Measurements from ENCODE around the gene RSPO4.

RSPO4 gene

DNA sequence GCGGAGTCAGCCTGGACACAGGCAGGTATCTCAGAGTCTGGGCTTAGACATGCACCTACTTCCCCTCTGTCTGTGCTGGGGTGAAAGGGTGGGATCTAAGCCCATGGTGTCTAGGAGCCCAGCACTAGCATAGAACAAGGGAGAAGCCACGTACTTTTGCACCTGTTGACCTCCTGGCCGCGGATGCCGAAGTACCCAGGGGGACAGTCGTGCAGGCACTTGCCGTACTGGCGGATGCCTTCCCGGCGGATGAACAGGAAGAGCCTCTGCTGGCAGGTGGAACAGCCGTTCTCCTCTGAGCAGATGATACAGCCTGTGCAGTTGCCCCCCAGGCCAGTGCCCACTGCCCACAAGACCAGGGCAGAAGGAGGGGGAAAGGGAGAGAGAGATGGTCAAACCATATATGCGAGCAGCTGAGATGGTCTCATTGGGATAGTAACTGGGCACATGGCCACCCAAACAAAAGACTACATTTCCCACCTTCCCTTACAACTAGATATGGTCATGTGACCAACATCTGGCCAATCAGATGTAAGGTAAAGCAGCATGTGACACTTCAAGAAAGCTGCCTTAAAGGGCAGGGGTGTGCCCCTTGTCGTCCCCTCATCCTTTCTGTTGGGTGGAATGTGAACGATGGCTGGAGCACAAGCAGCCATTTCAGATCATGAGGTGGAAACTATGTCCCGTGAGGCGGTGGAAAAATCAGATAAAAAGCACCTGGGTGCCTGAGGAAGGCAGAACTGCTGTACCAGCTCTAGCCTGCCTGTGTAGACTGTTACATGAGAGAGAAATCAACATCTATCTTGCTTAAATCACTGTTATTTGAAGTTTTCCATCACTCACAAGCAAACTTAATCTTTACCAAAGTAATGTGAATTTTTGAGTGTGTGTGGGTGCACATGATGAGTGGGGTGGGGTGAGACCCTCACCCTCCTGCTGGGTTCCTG, 34.0 kb downstream of the RSPO4 start:
- no peak for DNase-seq (ENCODE audit: low spot score)

DNA sequence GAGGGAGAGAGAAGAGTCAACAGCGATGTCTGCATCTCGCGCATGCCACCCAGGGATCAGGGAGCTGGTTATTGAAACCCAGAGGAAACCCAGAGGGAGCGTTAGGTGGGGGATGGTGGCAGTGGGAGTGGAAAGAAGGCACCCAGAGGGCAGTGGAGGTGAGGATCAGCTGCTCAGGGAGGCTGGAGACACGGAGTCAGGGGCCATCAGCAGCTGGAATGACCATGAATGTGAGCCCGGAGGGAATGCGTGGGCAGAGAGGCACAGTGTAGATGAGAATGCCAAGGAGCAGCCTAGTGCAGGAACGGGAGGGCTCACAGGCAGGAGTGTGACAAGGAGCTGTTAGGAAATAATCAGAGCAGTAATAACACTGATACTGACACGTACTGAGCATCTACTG, 36.2 kb downstream of the RSPO4 start:
- no peak for DNase-seq (ENCODE audit: low spot score)

DNA sequence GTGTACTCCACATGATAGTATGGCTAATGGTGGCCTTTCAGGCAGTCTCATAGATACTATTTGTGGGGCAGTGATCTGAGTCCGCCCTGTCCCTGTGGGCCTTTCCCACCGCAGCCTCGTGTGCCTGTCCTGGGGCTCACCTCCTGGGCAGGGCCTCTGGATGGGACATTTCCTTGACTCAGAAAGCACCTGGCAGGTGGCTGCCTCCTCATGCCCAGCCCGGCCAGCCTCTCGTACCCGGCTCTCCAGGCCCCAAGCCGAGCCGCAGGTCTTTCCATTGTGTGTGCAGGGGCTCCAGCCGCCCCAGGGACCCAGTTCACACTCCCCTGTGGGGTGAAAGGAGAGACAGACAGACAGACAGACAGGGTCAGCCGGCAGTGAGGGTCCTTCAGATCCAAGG, 38.3 kb downstream of the RSPO4 start:
- no peak for DNase-seq (ENCODE audit: low spot score)

DNA sequence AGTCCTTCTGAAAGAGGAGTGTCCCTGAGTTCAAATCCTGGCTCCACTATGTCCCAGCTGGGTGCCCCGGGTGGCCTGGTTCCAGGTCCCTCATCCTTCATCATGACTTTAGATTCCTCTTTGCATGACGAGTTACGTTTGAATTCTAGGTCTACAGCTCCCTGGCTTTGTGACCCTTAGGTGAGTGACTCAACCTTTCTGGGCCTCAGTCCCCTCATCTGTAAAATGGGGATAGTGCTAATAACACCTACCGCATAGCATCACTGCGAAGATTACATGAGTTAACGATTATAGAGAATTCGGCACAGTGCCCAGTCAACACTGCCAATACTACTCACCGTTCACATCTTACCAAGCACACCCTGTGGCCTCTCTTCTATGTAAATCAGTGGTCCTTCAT, 39.4 kb downstream of the RSPO4 start:
- DNase-seq (ENCODE audit: low spot score): no peak

DNA sequence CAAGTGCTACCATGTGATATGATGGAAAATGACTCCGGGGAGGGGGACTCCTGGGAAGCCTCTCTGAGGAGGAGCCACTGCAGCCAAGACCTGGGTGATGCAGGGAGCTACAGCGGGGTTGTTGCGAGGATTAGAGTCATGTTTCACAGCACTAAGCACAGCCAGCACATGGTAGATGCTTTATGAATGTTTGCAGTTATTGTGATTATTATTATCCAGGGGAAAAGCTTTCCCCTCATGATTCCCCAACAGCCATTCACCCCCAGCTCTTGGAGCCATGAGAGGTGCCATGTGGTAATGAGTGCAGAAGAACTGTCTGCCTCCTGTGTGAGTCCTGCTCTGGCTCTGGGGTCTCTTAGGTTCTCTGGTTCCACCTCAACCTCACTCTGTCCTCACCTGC, 39.9 kb downstream of the RSPO4 start:
- no peak for DNase-seq (ENCODE audit: low spot score)

DNA sequence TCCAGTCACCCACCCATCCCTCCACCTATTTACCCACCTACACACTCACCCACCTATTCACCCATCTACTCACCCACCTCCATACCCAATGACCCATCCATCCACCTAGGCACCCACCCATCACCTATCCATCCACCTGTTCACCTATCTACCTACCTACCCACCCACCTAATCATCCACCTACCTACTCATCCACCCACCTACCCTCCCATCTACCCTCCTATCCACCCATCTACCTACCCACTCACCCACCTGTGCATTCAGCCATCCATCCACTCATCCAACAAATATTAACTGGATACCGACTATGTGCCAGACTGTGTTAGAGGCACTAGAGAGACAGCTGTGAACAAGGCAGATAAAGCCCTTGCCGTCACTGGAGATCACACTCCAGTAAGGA, 40.3 kb downstream of the RSPO4 start:
- no peak for DNase-seq (ENCODE audit: low spot score)

DNA sequence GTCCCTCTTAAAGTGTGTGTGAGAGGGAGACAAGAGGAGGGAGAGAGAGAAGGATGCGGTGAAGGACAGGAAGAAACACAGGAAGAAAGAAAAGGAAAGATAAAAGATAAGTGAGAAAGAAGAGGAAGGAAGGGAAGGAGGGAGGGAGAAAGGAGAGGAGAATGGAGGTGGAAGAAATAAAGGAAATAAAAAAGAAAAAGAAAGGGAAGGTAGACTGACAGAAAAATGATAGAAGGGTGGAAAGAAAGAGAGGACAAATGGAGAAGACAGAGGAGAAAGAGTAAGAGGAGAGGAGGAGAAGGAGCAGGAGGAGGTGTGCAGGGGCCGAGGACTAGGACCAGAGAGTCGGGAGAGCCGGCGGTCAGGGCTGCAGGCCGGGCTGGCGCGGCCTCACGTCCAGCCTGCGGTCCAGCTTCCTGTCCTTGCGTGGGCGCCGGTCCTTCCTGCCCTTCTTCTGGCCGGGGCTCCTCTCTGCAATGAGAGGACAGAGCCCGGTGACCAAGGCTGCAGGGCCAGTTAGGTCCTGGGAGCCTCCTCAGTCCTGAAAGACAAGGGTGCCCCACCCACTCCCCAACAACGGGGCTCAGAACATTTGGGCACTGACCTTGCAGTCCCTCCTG, 42.0 kb downstream of the RSPO4 start:
- no peak for DNase-seq (ENCODE audit: low spot score)

DNA sequence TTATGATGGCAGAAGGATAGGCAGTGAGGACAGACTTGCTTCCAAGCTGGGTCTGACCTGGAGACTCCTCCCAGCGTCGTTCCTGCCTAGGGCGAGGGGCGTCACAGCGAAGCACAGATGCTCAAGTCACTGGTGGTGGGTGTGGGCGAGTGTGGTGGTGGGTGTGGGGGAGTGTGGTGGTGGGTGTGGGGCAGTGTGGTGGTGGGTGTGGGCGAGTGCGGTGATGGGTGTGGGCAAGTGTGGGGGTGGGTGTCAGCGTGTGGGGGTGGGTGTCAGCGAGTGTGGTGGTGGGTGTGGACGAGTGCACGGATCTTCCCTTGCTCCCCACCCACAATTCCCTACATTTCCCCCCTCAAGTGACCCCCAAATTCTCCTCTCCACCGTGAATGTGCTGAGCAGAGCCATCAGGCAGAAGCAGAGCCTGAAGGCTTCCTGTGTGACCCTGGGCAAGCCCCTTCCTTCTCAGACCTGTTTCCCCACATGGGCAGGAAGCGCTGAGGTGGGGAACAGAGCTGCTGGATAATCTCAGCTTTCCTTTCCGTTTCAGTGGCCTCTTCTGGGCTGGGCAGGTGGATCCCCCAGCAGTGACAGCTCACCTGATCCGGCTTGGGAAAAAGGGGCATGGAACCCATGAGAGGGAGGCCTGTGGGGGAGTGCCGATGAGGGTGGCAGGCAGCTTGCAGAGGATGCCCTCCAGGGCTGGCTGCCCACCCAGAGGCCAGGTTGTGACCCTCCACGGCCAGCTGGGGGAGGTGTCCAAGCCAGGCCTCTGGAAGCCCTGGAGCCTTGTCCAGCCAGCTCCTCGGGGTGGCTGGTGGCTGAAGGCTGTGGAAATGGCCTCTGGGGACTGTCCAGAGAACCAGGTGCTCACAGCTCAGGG, 42.9 kb downstream of the RSPO4 start:
- DNase-seq (ENCODE audit: low spot score): no peak

DNA sequence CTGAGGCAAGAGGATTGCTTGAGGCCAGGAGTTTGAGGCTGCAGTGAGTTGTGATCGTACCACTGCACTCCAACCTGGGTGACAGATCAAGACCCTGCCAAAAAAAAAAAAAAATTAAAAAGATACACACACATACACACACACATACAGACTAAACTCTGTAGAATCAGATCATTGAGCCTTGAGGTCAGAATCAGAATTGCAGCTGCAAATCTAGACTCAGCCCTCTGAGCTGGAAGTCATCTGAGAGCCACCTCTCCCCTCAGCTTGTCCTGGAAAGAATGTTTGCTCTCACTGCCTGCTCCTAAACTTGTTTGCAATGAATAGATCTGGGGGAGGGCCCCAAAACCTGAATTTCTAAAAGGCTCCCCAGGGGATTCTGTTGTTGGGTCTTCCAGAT, 44.6 kb downstream of the RSPO4 start:
- DNase-seq (ENCODE audit: low spot score): no peak

DNA sequence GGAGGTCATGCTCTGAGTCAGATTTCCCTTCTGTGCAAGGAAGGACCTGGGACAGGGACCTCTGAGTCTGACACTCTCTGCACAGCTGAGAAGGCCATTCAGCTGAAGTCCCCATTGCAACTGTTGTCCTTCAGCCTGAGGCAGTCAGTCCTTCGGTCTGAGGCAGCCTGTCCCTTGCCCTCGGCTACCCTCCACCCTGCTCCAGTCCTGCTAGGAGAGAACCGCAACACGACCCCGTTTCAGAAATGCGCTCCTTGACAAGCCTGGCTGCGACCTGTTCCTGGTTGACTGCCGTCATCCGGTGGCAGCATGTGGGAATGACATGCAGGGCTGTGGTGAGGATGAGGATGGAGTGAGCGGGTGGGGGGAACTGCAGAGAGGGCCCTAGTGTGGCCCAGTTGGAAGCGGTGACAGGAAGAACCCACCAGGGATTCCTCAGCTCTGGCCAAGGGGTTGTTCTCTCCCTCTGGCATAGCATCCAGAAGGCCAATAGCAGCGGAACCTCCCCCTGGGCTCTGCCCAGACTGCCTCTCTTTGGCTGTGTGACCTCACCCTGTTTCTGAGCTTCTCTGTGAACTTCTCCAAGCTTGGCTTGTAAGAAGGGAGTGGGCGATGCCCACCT, 45.7 kb downstream of the RSPO4 start:
- DNase-seq (ENCODE audit: low spot score): peak; percentile 57

DNA sequence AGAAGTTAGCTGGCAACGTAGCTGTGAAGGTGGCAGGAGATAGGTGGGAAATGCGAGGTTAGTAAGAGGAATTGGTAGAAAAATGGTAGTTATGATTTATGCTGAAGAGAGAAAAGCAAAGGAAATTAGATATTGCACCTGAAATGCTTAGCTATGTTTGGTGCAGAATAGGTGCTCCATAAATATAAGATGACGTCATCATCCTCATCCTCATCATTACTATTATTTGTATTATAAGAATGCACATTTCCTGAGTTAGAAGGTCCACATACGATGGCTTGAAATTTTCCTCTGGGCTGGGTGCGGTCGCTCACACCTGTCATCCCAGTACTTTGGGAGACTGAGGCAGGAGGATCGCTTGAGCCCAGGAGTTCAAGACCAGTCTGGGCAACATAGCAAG, 46.5 kb downstream of the RSPO4 start:
- no peak for DNase-seq (ENCODE audit: low spot score)

DNA sequence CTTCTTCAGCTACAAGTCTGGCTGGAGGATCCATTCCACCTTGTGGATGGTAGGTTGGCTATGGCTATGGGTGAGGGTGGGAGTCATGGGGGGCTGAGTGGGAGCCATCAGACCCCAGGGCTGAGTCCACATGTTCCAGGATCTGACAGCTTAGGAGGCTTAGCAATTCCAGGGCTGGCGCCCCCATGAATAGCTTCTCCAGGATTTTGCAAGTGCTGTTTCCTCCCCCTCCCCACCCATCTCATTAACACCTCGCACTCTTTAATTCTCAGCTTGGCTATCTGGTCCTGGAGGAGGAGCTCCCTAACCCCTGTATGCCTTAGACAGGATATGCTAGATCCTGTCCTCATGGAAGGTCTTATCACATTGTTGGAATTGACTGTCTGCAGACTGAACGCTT, 47.0 kb downstream of the RSPO4 start:
- no peak for DNase-seq (ENCODE audit: low spot score)

DNA sequence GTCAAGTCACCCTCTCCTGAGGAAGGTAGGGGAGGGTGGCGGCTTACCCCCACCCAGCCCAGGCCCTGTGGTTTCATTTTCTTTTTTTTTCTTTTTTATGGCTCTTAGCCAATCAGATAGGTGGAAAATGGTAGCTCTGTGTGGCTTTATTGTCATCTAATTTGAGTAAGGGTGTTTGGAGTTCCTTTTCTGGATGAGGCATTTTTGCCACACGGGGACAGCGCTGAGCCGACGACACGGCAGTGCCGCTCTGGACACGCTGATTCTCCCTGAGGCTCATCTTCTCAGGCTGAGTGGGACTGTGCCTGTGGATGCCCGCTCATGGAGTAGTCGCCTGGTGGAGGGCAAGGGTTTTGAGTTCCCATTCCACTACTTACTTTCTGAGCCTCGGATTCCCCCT, 48.4 kb downstream of the RSPO4 start:
- DNase-seq (ENCODE audit: low spot score): peak; percentile 8

DNA sequence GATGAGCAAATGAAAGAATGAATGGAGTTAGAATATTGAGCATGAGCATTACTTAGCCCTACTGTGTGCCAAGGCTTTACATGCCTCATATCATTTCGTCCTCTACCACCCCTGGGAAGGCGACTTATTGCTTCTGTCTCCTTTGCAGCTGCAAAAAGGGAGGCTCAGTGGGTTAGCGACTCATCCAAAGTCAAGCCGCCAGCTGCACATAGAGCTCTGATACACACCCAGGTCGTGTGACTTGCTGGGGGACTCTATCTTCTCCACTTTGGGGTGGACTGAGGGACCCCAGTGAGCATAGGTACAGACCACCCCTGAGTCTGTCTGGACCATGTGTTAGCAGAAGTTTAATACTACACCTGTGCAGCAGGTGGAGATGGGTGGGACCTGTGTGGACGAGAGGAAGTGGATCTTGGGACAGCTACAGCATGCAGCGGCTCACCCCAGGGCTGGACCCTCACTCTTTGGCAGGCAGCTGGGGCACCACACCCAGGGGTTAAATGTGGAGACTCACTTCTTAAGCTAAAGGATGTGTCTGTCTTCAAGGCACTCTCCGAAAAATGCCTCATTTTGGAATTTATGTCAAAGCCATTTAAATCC, 49.8 kb downstream of the RSPO4 start:
- DNase-seq (ENCODE audit: low spot score): no peak

DNA sequence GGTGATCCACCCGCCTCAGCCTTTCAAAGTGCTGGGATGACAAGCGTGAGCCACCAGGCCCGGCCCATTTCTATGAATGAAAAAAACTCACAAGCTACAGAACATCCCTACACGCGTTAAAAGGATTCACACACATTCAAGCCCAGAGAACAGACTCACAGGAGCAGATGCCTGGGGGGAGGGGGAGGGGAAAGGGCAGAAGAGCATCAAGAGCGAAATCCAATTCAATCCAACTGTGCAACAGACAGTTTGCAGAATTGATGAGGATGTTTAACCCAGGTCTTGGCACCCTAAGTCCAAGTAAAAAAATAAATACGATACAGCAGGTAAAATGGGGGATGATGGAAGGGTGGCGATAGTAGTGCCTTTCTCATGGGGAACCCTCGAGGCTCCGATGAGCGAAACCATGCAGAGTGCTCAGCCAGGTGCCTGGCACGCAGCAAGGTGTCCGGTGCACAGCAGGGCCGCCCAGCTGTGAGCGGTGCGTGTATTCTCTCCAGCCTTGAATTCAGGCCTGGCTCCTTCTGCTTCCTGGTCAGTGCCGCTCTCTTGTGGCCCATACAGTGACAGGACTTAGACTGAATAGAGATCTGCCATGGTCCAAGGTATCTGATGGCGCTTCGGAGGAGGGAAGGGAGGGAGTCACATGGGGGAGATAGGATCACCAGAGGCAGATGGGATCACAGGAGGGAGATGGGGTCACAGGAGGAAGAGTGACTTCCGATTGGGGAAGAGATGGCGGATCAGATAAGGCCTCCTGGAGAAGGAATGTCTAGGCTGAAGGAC, 50.5 kb downstream of the RSPO4 start:
- no peak for DNase-seq (ENCODE audit: low spot score)

DNA sequence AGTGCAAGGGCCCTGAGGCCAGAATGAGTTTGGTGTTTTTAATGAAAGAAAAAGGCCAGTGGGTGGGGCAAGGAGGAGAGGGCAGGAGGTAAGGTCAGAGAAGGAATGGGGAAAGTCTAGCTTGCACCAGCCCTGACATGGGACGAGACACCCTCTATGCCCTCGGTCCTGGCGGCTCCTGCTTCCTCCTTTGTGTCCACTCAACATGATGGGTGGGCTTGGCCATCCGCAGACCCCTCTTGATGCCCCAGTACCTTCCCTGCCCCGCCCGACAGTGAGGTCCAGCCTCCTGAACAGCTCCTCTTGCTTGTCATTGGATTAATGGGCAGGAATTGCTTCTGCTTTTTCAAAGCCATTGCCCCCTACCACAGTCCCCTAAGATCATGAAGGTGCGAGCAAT, 52.4 kb downstream of the RSPO4 start:
- no peak for DNase-seq (ENCODE audit: low spot score)

DNA sequence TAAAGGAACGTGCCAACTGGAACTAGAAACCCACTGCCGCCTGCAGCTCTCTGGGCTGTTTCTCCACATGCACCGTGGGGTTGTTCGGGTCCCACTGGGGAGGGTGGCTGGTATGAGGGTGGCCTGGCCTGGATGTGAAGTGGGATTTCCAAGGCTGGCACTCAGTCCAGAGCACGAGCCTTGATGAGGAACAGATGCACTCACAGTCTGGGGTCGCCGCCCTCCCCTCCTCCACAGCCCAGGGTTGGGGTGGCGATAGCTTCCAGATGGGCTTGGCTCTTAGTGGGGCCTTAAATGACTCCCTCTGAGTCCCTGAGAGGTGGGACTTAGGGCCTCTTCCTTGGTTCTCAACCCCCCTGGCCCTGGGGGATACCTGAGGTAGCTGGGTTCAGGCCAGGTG, 55.3 kb downstream of the RSPO4 start:
- DNase-seq (ENCODE audit: low spot score): no peak

DNA sequence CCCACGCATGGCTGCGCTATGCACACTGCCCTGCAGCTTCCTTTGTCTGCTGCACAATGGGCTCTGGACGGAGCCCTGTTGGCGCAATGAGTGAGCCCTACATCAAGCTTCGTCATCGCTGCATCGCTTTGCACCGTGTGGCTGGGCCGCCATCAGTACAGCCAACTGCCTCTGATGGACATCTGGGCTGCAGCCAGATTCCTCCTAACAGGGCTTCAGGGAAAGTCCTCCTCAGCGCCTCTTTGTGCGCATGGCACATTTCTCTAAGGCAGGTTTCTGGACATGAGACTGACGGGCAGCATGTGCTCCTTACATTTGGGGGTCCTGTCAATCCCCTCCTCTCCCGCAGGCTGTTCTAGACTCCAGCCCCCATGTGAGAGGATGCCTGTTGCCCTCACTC, 56.3 kb downstream of the RSPO4 start:
- no peak for DNase-seq (ENCODE audit: low spot score)

DNA sequence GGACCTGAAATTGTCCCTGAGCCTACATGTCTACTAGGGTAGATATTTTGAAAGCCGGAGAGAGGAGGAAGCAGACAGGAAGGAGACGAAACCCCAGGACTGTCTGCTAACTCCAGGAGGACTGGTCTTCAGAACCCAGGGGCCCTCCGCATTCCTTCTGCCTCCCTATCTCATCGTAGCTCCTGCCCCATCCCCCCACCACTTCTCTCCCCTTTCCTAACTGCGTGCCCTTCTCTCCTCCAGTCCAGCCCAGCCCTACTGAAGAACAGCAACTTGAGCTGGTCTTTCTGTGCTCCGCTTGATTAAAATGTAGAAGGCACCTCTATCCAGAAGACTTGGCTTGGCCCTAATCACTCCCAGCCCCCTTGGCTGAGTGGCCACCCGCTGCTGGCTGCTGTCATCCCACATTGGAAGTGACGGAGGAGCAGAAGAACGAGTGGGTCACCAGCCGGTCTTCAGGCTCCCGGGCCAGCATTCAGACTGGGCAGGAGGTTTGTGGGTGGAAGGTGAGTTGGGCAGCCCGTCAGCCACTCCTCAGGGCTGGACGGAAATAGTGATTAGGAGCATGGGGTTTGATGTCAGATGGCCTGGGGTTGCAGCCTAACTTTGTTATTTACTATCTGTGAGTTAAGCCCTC, 57.2 kb downstream of the RSPO4 start:
- DNase-seq (ENCODE audit: low spot score): no peak

DNA sequence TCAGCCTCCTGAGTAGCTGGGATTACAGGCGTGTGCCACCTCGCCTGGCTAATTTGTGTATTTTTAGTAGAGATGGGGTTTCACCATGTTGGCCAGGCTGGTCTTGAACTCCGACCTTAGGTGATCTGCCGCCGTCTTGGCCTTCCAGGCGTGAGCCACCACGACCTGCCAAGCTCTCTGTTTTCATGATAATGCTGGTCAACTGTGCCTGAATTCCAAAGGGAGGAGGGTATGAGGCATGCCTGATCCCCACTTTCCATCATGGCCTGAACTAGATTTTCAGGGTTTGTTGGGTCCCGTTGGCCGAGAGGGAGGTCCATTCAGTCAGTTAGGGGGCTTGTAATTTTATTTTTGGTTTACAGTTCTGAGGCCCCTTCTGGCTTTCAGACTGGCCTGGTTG, 58.0 kb downstream of the RSPO4 start:
- no peak for DNase-seq (ENCODE audit: low spot score)

DNA sequence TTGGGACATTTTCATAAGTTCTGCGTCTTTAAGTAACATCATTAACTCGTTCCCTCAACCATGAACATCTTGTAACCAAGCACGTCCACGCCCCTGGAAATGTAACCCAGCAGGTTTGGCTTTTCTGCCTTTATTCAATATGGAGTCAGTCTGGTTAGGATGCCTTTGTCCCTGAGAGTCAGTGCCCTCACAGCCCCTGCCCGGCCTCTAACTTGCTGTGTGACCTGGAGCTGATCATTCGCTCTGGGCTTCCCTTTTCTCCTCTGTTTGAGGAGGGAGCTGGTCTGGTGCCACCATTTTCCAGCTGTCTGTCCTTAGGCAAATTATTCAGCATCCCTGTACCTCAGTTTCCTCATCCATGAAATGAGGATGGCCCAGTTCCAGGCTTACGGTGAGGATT, 59.5 kb downstream of the RSPO4 start:
- DNase-seq (ENCODE audit: low spot score): no peak
